ENCODE measurements around the gene BEND3. TPM values are rescaled to one million over a fixed set of nuclear protein-coding genes. Genes with fewer than 3 reads are reported as not detected.
A peak's percentile ranks its signal among the peaks of the same experiment; 100 is the strongest.

Gene BEND3
- total RNA-seq, 4 donors from 2014 or later = 2.1 to 2.4 (median 2.1) TPM

- Histone ChIP-seq H3K36me3 (no peaks in the 10 kb centered on the region), H3K27me3 (peaks cover 3% of the 10 kb centered on the region), H3K27ac (no peak overlapping the region), H3K9me3 (no peaks in the 10 kb centered on the region), H3K4me3 (peak overlapping the region; percentile 85), H3K4me1 (peaks cover 23% of the 10 kb centered on the region)
- DNase-seq (ENCODE audit: low spot score in 2 of 2) = peak in 1 of 2 donors; percentile 79
- TF ChIP-seq POLR2A (IDR thresholded peaks at IDR 0.05) = no peak
- TF ChIP-seq POLR2AphosphoS5 (IDR thresholded peaks at IDR 0.05) = no peak
- TF ChIP-seq CTCF (IDR thresholded peaks at IDR 0.05) = no peak
- TF ChIP-seq EP300 (IDR thresholded peaks at IDR 0.05) = no peak
- WGBS = 0% methylated on average over 34 of the region's 45 CpGs
Measured at GRCh38 chr6:107115695-107116327, 496 bp upstream of the BEND3 start.

DNA sequence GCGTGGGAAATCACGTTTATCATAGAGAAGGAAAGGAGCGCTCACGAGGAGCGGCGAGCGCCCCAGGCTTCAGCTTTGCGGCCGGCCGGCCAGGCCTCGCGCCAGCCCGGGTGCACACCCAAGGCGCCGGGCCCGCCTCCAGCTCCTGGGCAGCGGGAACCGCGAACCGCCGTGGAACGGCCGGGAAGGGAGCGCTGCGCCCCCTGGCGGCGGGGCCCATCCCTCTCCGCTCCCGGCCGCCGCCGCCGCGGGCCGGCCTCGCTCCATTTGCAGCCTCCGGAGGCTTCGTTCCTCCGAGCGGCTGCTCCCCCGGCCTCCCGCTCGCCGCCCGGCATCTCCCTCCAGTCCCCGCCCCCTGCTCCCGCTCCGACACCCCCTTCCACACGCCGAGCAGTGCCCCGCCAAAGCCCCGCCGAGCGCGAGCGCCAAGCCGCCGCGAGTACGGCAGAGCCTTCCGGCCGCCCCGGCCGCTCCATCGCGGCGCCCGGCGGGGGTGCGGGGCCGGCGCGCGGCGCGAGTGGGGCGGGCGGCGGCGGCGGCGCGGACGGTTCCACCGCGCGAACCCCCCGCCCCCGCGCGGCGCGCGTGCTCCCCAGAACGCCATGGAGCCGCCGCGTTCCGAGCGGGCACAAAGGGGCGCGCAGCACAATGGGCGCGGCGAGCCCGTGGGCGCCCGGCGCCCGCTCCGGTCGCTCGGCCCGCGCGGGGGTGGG is 946 bp downstream of the BEND3 start:
- Histone ChIP-seq H3K4me1 (peaks cover 23% of the 10 kb centered on the region), H3K36me3 (no peaks in the 10 kb centered on the region), H3K27ac (peak overlapping the region; percentile 69), H3K9me3 (no peaks in the 10 kb centered on the region), H3K27me3 (peaks cover 3% of the 10 kb centered on the region), H3K4me3 (peak overlapping the region; percentile 85)
- WGBS = 0% methylated on average over 5 of the region's 116 CpGs
- TF ChIP-seq CTCF (IDR thresholded peaks at IDR 0.05) (peak; percentile 69 to 95), EP300 (IDR thresholded peaks at IDR 0.05) (no peak), POLR2AphosphoS5 (IDR thresholded peaks at IDR 0.05) (peak in 1 of 3 donors; percentile 33)
- peak; percentile 82 to 88 for DNase-seq (ENCODE audit: low spot score in 2 of 2)

DNA sequence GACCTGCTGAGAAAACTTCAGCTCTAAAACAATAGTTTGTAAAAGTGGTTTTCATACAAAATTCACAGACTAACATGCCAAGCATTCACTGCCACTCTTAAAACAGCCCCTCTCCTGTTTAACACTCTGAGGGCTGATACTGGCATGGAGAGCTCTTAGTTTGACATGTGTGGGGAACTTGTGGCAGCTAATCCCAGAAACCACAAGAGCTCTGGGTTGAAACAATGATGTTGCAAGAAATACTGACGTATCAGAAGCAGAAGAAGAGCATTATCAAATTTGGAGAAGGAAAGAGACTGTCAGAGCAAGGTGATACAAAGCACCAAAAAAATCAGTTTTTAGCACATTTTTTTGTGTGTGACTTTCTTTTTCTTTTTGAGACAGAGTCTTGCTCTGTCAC is 5.1 kb downstream of the BEND3 start:
- no peak for DNase-seq (ENCODE audit: low spot score in 2 of 2)

GRCh38 chr6:107108201-107108890 is 7.0 kb downstream of the BEND3 start:
- 87% methylated on average over 17 of the region's 17 CpGs for WGBS
- Histone ChIP-seq H3K36me3 (no peaks in the 10 kb centered on the region), H3K27me3 (no peaks in the 10 kb centered on the region), H3K4me1 (peaks cover under 1% of the 10 kb centered on the region), H3K9me3 (no peaks in the 10 kb centered on the region), H3K27ac (no peak overlapping the region), H3K4me3 (no peak overlapping the region)
- DNase-seq (ENCODE audit: low spot score in 2 of 2) = no peak
- TF ChIP-seq CTCF (IDR thresholded peaks at IDR 0.05) (no peak), POLR2A (IDR thresholded peaks at IDR 0.05) (no peak), EP300 (IDR thresholded peaks at IDR 0.05) (no peak), POLR2AphosphoS5 (IDR thresholded peaks at IDR 0.05) (no peak)

More for the DNA sequence above, 5.1 kb downstream of the BEND3 start:
- no peak overlapping the region for H3K27ac ChIP-seq
- peaks cover 8% of the 10 kb centered on the region for H3K4me1 ChIP-seq
- WGBS = 65% methylated on average over 1 of the region's 1 CpG
- H3K4me3 ChIP-seq = no peak overlapping the region
- no peaks in the 10 kb centered on the region for H3K36me3 ChIP-seq
- TF ChIP-seq EP300 (IDR thresholded peaks at IDR 0.05) = no peak
- no peak for TF ChIP-seq POLR2AphosphoS5 (IDR thresholded peaks at IDR 0.05)
- no peak for TF ChIP-seq CTCF (IDR thresholded peaks at IDR 0.05)
- TF ChIP-seq POLR2A (IDR thresholded peaks at IDR 0.05) = no peak
- H3K9me3 ChIP-seq = no peaks in the 10 kb centered on the region
- no peaks in the 10 kb centered on the region for H3K27me3 ChIP-seq

DNA sequence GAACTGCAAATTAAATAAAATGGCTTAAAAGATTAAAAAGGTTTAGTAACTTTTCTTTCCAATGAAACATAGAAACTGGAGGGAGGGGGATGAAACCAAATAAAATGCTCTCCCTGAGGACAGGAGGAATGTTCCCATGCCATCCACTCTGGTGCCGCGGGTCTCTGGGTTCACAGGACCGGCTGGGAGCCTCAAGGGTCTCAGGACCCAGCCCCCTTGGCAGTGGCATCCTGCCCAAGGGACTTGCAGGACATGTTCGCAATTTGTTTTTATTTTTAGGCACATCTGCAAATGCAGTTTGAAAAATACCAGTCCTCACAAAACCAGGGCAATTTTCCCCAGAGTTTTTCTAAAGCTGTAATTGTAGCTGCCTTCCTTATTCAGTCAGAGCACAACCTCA is 7.5 kb downstream of the BEND3 start:
- DNase-seq (ENCODE audit: low spot score in 2 of 2) = peak in 1 of 2 donors; percentile 53
- no peaks in the 10 kb centered on the region for H3K27me3 ChIP-seq
- no peak overlapping the region for H3K4me3 ChIP-seq
- H3K9me3 ChIP-seq = no peaks in the 10 kb centered on the region
- WGBS = 81% methylated on average over 4 of the region's 4 CpGs
- H3K36me3 ChIP-seq = no peaks in the 10 kb centered on the region
- no peaks in the 10 kb centered on the region for H3K4me1 ChIP-seq
- TF ChIP-seq POLR2AphosphoS5 (IDR thresholded peaks at IDR 0.05) (no peak), CTCF (IDR thresholded peaks at IDR 0.05) (no peak), EP300 (IDR thresholded peaks at IDR 0.05) (no peak), POLR2A (IDR thresholded peaks at IDR 0.05) (no peak)
- H3K27ac ChIP-seq = no peak overlapping the region

Data from suprapubic skin (tissue), 4 donors.